Glutamatergic neuron (in vitro differentiated cells): ENCODE measurements around the gene CCDC63. TPM values are rescaled to one million over a fixed set of nuclear protein-coding genes. Genes with fewer than 3 reads are reported as not detected.

Experiments
- DNase-seq: peaks from one replicate; pipeline ENCODE4 v3.0.0; 2022
- H3K27ac Mint-ChIP-seq: one replicate; pipeline ENCODE4 v1.8.0; 2020; ENCODE audit warnings: mild to moderate bottlenecking, mixed read lengths, inconsistent platforms; ENCODE audit not compliant: unreplicated experiment
- H3K27me3 Mint-ChIP-seq: one replicate; pipeline ENCODE4 v1.8.0; 2020; ENCODE audit warnings: mild to moderate bottlenecking, moderate library complexity, mixed read lengths, inconsistent platforms; ENCODE audit not compliant: unreplicated experiment
- H3K36me3 Mint-ChIP-seq: one replicate; pipeline ENCODE4 v1.8.0; 2020; ENCODE audit warnings: mild to moderate bottlenecking, mixed read lengths, inconsistent platforms; ENCODE audit not compliant: unreplicated experiment
- H3K4me1 Mint-ChIP-seq: one replicate; pipeline ENCODE4 v1.8.0; 2020; ENCODE audit warnings: mild to moderate bottlenecking, low read depth, mixed read lengths, inconsistent platforms; ENCODE audit not compliant: unreplicated experiment
- H3K4me3 Mint-ChIP-seq: one replicate; pipeline ENCODE4 v1.8.0; 2020; ENCODE audit warnings: mild to moderate bottlenecking, mixed read lengths, inconsistent platforms; ENCODE audit not compliant: unreplicated experiment
- H3K9me3 Mint-ChIP-seq: one replicate; pipeline ENCODE4 v1.8.0; 2020; ENCODE audit warnings: mild to moderate bottlenecking, moderate library complexity, mixed read lengths, inconsistent platforms; ENCODE audit not compliant: unreplicated experiment
- CTCF ChIP-seq: fragments of 200-600 bp; sonication (generic); IDR thresholded peaks from one replicate; pipeline ENCODE4 v1.5.0; 2021; ENCODE audit not compliant: partially characterized antibody, unreplicated experiment
- total RNA-seq: library from RNA; stranded (reverse); fragmentation: NEBNext Ultra II Directional; extraction: Animal tissue kit (Norgen Biotek cat#: 25700); gene quantifications from one replicate; pipeline ENCODE4 v1.2.1, GENCODE V29; 2021; ENCODE audit not compliant: unreplicated experiment

Gene CCDC63
- total RNA-seq, 1 donor from 2014 or later: 0.32 TPM

DNA sequence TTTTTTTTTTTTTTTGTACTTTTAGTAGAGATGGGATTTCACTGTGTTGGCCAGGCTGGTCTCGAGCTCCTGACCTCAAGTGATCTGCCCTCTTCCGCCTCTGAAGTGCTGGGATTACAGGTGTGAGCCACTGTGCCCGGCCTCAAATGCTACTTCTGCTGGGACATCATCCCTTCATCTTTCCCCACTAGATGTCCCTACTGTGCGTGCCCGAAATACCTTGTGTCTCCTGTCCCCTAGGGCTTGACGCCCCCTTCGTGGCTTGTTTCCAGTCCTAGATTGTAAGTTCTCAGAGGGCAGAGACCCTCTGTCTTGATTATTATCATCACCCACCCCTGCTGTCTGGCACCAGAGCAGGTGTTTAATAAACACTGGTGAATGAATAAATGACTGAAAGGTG lies 14.9 kb downstream of the CCDC63 start:
- H3K27ac Mint-ChIP-seq: no peak overlapping the region
- H3K36me3 Mint-ChIP-seq: peaks cover 6% of the 10 kb centered on the region
- H3K4me3 Mint-ChIP-seq: no peak overlapping the region
- no peak for DNase-seq
- no peaks in the 10 kb centered on the region for H3K27me3 Mint-ChIP-seq
- H3K9me3 Mint-ChIP-seq: peaks cover 4% of the 10 kb centered on the region
- no peak for TF ChIP-seq CTCF
- H3K4me1 Mint-ChIP-seq: peaks cover 1% of the 10 kb centered on the region

DNA sequence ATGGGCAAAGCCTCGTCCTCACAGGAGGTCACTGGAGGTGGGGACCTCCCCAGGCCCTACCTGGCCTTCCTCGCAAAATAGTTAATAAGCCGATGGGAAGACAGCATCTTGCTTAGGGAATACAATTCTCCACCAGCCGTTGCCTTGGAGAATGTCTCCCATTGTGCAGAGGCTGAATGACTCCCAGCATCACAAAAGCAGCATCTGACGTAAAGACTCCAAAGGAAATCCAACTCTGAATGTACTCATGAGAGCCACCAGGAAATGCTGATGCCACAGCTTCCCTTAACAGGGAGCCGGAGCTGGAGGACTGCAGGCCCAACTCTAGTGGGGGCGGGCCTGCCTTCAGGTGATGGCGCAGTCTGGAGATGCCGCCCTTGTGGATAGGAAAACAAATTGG lies 15.5 kb downstream of the CCDC63 start:
- H3K9me3 Mint-ChIP-seq: peaks cover 4% of the 10 kb centered on the region
- H3K4me3 Mint-ChIP-seq: no peak overlapping the region
- H3K4me1 Mint-ChIP-seq: peaks cover 1% of the 10 kb centered on the region
- H3K27me3 Mint-ChIP-seq: no peaks in the 10 kb centered on the region
- no peak for TF ChIP-seq CTCF
- H3K36me3 Mint-ChIP-seq: peaks cover 6% of the 10 kb centered on the region
- no peak overlapping the region for H3K27ac Mint-ChIP-seq
- no peak for DNase-seq

- DNase-seq: no peak
- H3K4me3 Mint-ChIP-seq: no peak overlapping the region
- H3K4me1 Mint-ChIP-seq: peaks cover 1% of the 10 kb centered on the region
- H3K27ac Mint-ChIP-seq: no peak overlapping the region
- TF ChIP-seq CTCF: no peak
- no peaks in the 10 kb centered on the region for H3K27me3 Mint-ChIP-seq
- H3K9me3 Mint-ChIP-seq: peaks cover 4% of the 10 kb centered on the region
- peaks cover 6% of the 10 kb centered on the region for H3K36me3 Mint-ChIP-seq
These were observed 16.4 kb downstream of the CCDC63 start for GRCh38 chr12:110863161-110863560.

DNA sequence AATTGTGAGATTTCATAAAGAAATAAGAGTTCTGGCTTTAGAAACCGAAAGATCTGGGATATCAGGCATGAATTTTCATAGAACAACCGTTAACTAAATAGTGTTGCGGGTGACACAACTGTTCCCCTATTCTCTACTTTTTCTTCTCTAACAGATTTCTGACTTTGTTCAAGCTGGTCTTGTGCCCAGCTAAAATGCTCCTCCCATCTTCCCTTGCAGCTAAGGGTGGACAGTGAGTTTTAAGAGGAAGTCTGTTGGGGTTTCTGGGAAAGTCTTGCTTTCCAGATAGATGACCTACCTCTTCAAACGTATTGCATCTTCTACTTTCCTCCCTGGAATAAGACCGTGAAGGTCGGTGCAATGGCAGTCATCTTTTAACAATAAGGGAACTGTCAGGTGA lies 18.7 kb downstream of the CCDC63 start:
- H3K36me3 Mint-ChIP-seq: peaks cover 7% of the 10 kb centered on the region
- no peak overlapping the region for H3K4me3 Mint-ChIP-seq
- no peak for TF ChIP-seq CTCF
- H3K27ac Mint-ChIP-seq: no peak overlapping the region
- peaks cover 1% of the 10 kb centered on the region for H3K4me1 Mint-ChIP-seq
- H3K27me3 Mint-ChIP-seq: peaks cover 4% of the 10 kb centered on the region
- peaks cover 9% of the 10 kb centered on the region for H3K9me3 Mint-ChIP-seq
- no peak for DNase-seq

GRCh38 chr12:110869026-110869425 lies 22.2 kb downstream of the CCDC63 start:
- Mint-ChIP-seq H3K27ac (no peak overlapping the region), H3K4me1 (no peaks in the 10 kb centered on the region), H3K27me3 (peaks cover 6% of the 10 kb centered on the region), H3K4me3 (no peak overlapping the region), H3K9me3 (peaks cover 10% of the 10 kb centered on the region), H3K36me3 (peaks cover 6% of the 10 kb centered on the region)
- no peak for TF ChIP-seq CTCF
- DNase-seq: no peak
